ENCODE data around the gene ATOH8. TPM values are rescaled to one million over a fixed set of nuclear protein-coding genes. Genes with fewer than 3 reads are reported as not detected.

The ATOH8 gene
- total RNA-seq, 2 experiments from 2014 or later, result not detected

DNA sequence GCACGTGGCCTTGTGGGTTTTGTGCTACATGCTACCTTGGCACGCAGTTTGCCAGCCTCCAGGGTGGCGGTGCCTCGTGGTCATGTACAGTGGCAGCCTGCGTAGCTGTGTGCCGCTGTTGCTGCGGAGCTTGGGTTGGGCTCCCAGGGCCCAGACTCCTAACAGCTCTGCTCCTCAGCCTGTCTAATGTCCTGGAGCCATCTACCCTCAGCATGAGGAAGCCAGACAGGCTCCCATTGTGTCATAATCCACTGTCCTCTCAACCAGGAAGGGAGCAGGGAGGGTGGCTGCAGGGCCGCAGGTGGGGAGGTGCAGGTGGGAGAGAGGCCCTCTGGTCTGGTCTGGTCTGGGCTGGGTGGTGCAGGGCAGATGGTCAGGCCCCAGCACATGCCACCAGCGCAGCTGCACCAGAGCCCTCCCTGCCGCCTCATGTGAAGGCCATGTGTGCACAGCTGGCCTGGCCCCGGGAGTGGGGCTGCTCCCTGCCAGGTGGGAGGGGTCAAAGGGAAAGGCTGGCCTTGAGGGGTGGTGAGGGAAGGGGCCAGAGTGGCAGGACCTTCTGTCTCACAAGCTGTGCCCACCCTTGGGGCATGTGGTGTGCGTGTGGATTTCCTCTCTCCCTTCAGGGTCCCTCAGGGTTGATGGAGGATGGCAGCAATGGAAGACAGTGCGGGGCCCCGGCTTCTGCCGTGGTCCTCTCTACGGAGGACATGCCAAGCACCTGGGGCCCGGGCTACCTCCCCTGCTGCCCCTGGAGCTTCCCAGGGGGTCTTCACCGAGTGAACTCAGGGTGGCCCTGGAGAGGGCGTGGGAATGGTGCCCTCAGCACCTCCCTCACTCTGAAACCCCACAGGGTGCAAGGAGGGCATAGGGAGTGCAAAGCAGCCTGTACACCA lies 4.8 kb downstream of the ATOH8 start:
- peaks cover 38 to 47% of the 10 kb centered on the region in 2 experiments for H3K27me3 ChIP-seq (ENCODE audit: control insufficient read depth in 1 of 2, insufficient read depth in 2 of 2, low read length in 2 of 2)
- H3K36me3 ChIP-seq (ENCODE audit: insufficient read depth, low read length), result no peaks in the 10 kb centered on the region
- H3K27ac ChIP-seq (ENCODE audit: low read depth in 1 of 2, low read length in 2 of 2), result no peak overlapping the region
- no peak overlapping the region for H3K4me3 ChIP-seq (ENCODE audit: low read length)
- ChIA-PET POLR2A (no interaction called here), CTCF (no interaction called here)
- Mint-ChIP-seq H3K36me3 (ENCODE audit: low read depth) (no peaks in the 10 kb centered on the region), H3K27me3 (peaks cover 76% of the 10 kb centered on the region), H3K9me3 (no peaks in the 10 kb centered on the region), H3K27ac (no peak overlapping the region), H3K4me3 (no peak overlapping the region), H3K4me1 (ENCODE audit: low read depth) (peaks cover 18% of the 10 kb centered on the region)
- peaks cover 0 to 11% of the 10 kb centered on the region in 2 experiments for H3K9me3 ChIP-seq (ENCODE audit: control insufficient read depth in 1 of 2, insufficient read depth in 1 of 2, low read length in 2 of 2)
- DNase-seq, result no peak
- TF ChIP-seq, protein P1, sequence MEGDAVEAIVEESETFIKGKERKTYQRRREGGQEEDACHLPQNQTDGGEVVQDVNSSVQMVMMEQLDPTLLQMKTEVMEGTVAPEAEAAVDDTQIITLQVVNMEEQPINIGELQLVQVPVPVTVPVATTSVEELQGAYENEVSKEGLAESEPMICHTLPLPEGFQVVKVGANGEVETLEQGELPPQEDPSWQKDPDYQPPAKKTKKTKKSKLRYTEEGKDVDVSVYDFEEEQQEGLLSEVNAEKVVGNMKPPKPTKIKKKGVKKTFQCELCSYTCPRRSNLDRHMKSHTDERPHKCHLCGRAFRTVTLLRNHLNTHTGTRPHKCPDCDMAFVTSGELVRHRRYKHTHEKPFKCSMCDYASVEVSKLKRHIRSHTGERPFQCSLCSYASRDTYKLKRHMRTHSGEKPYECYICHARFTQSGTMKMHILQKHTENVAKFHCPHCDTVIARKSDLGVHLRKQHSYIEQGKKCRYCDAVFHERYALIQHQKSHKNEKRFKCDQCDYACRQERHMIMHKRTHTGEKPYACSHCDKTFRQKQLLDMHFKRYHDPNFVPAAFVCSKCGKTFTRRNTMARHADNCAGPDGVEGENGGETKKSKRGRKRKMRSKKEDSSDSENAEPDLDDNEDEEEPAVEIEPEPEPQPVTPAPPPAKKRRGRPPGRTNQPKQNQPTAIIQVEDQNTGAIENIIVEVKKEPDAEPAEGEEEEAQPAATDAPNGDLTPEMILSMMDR (IDR thresholded peaks at IDR 0.05), result no peak
- intact Hi-C loops (cut with DNase I, micrococcal nuclease), result no loop called here
- H3K4me1 ChIP-seq (ENCODE audit: insufficient read depth, low read length), result peaks cover 21% of the 10 kb centered on the region
- ATAC-seq (ENCODE audit: poor library complexity), result no peak

GRCh38 chr2:85759257-85759613 lies 5.4 kb downstream of the ATOH8 start:
- Histone ChIP-seq H3K27me3 (ENCODE audit: control insufficient read depth in 1 of 2, insufficient read depth in 2 of 2, low read length in 2 of 2) (peaks cover 40 to 50% of the 10 kb centered on the region in 2 experiments), H3K4me1 (ENCODE audit: insufficient read depth, low read length) (peaks cover 18% of the 10 kb centered on the region), H3K27ac (ENCODE audit: low read depth in 1 of 2, low read length in 2 of 2) (no peak overlapping the region), H3K4me3 (ENCODE audit: low read length) (no peak overlapping the region), H3K9me3 (ENCODE audit: control insufficient read depth in 1 of 2, insufficient read depth in 1 of 2, low read length in 2 of 2) (peaks cover 0 to 11% of the 10 kb centered on the region in 2 experiments), H3K36me3 (ENCODE audit: insufficient read depth, low read length) (no peaks in the 10 kb centered on the region)
- H3K27me3 Mint-ChIP-seq, result peaks cover 79% of the 10 kb centered on the region
- H3K4me3 Mint-ChIP-seq, result no peak overlapping the region
- no peak for ATAC-seq (ENCODE audit: poor library complexity)
- no peak overlapping the region for H3K27ac Mint-ChIP-seq
- TF ChIP-seq, protein P1 (IDR thresholded peaks at IDR 0.05), result no peak
- ChIA-PET POLR2A (no interaction called here), CTCF (no interaction called here)
- DNase-seq, result no peak
- peaks cover 18% of the 10 kb centered on the region for H3K4me1 Mint-ChIP-seq (ENCODE audit: low read depth)
- intact Hi-C loops (cut with DNase I, micrococcal nuclease), result no loop called here
- H3K36me3 Mint-ChIP-seq (ENCODE audit: low read depth), result no peaks in the 10 kb centered on the region
- no peaks in the 10 kb centered on the region for H3K9me3 Mint-ChIP-seq

DNA sequence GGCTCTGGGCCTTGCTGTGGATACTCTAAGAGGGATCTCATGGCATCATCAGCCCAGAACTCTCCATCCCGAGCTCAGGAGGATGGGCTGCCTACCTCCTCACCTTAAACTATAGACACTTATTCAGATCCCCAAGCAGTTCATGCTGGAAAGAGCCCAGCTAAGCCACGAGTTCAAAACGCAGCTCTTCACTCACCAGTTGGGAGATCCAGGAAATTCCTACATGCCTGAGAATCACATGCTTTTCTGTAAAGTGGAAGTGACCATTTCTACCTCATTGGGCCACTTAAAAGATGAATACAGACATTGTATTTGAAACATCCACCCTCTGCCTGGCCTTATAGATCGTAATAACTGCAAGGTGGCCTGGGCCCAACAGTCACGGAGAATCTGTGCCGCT lies 6.6 kb downstream of the ATOH8 start:
- Mint-ChIP-seq H3K4me1 (ENCODE audit: low read depth) (peaks cover 10% of the 10 kb centered on the region), H3K27me3 (peaks cover 81% of the 10 kb centered on the region), H3K9me3 (no peaks in the 10 kb centered on the region), H3K36me3 (ENCODE audit: low read depth) (no peaks in the 10 kb centered on the region), H3K4me3 (no peak overlapping the region), H3K27ac (no peak overlapping the region)
- Histone ChIP-seq H3K36me3 (ENCODE audit: insufficient read depth, low read length) (no peaks in the 10 kb centered on the region), H3K27me3 (ENCODE audit: control insufficient read depth in 1 of 2, insufficient read depth in 2 of 2, low read length in 2 of 2) (peaks cover 37 to 50% of the 10 kb centered on the region in 2 experiments), H3K27ac (ENCODE audit: low read depth in 1 of 2, low read length in 2 of 2) (no peak overlapping the region), H3K4me3 (ENCODE audit: low read length) (no peak overlapping the region), H3K4me1 (ENCODE audit: insufficient read depth, low read length) (peaks cover 9% of the 10 kb centered on the region), H3K9me3 (ENCODE audit: control insufficient read depth in 1 of 2, insufficient read depth in 1 of 2, low read length in 2 of 2) (peaks cover 0 to 6% of the 10 kb centered on the region in 2 experiments)
- no peak for ATAC-seq (ENCODE audit: poor library complexity)
- DNase-seq, result no peak
- CTCF ChIA-PET, result no interaction called here
- TF ChIP-seq, protein P1 (IDR thresholded peaks at IDR 0.05), result no peak
- POLR2A ChIA-PET, result no interaction called here
- intact Hi-C loops (cut with DNase I, micrococcal nuclease), result no loop called here
